Epithelial cell of prostate (primary cell): ENCODE measurements around the gene CEP55.
"Not testable (repeated sequence)": the region's sequence is repeated elsewhere in the genome, so short reads cannot be mapped to it uniquely, and the experiment has no call there.

Experiments used
- DNase-seq: peaks from one replicate; pipeline ENCODE4 v3.0.0-alpha.2; 2011; ENCODE audit warnings: low read depth, low spot score
- H3K27ac ChIP-seq: fragments of 450-650 bp; 2 replicates; pipeline ENCODE4 v1.5.1; 2017; ENCODE audit warnings: mild to moderate bottlenecking

CEP55 gene

DNA sequence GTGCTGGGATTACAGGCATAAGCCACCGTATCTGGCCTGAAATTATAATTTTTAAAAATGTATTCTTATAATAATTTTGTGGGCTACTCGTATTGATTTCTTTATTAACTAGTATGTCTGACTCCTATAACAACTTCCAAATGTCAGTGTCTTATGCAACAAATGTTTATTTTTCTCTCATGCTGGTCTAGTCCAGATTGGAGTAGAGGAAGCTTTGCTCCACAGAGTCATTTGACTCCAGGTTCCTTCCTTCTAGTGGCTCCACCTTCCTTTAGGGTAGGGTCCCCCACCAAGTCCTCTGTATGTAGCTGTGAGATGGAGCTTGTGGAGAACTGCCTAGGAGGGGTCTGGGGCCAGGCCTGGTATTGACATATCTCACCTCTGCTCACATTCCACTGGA is 8.7 kb downstream of the CEP55 start:
- H3K27ac ChIP-seq = no peak overlapping the region
- no peak for DNase-seq

DNA sequence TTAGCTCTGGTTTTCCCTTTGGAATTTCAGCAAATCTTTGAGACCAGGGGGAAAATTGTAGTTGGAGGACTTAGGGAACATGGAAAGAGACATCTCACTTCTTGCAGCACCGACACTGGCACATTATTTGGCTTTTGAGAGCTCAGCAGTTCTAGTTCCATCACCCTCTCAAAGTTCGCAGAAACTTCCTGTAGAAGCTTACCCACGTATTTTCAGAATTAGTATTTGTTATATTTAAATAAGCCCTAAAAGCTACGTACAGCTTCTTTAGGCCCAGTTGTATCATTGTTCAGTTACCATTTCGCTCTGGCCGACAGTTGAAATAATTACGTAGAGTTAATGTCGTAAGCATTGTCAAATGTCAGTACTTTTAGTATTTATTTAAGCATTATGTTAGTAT is 13.4 kb downstream of the CEP55 start:
- no peak overlapping the region for H3K27ac ChIP-seq
- no peak for DNase-seq

DNA sequence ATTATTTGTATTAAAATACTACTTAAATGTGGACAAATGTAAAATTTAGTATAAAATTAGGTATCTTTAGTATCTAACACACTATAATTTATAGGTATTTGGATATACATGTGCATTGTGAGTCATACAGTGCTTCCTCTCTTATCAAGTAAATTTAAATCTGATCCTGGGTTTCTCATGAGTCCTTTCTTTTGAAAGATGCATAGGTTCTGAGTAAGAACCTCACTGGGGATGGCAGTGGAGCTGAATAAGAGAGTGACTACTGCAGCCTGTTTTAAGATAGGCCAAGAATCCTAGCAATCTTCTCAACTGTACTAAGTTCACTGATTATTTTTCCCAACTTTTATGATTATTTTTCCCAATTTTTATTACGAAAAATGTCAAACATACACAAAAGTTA is 16.2 kb downstream of the CEP55 start:
- DNase-seq = no peak
- H3K27ac ChIP-seq = no peak overlapping the region

DNA sequence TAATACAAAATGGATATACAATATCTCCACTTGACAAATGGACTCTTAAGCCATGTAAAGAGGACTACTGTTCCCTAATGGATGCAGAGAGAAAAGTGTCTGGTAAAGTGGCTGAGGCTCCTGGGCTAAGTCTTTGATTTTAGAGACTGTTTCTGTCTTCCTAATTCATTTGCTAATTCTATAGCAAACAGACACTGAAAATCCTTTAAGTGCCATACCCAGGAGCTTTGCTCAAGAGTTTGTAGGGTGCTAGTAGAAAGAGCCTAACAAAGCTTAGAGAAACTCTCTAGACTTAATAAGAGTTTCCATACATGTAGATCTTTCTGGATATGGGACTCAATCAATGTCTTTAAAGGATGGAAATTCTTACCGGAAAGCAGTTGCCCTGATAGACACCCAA is 16.7 kb downstream of the CEP55 start:
- DNase-seq = no peak
- H3K27ac ChIP-seq = no peak overlapping the region

DNA sequence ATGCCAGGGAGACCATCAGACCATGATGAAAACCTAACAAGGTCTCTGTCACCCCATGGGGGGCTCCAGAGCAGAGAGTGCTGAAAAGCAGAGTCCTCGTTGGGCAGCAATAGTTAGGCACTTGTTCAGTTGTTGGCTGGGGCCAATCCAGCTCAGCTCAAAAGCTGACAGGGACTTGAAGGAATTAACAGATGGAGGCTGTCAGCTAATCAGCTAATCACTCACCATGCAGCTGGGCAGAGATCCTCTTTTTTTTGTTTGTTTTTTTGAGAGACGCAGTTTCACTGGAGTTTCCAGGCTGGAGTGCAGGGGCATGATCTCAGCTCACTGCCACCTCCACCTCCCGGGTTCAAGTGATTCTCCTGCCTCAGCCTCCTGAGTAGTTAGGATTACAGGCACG is 18.1 kb downstream of the CEP55 start:
- no peak overlapping the region for H3K27ac ChIP-seq
- no peak for DNase-seq

DNA sequence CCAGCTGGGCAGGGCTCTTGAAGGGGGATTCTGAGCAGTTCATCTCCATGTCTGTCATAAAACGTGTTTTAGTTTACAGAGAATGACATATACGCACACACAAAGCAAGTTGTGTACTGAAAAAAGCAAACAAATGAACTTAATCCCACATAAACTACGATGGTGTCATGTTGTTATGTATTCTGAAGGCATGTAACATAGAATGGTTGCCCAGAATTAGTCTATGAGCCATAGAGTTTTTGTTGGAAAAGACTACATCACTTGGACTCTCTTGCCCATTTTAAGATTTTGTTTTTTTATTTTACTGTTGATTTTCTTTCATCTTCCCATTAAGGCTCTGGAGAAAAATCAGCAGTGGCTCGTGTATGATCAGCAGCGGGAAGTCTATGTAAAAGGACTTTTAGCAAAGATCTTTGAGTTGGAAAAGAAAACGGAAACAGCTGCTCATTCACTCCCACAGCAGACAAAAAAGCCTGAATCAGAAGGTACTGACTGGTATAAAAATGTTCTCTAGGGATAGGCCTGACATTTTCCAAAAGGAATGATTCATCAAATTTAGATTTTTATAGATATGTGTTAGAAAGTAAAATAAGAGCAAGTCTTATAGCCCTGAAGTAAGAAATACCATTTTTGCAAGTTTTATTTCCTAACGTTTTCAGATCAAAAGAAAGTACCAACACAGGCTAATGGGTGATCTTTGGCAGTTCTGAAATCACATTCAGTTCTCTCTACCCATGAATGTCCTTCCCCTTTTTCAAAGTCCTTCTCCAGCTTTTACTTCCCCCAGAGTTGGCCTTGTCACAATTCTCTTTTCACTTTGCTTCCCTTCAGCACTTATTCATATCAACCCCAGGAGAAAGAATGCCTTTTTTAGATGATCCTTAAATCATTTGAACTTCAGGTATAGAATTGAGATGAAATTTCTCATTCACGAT is 18.9 kb downstream of the CEP55 start:
- H3K27ac ChIP-seq = no peak overlapping the region
- no peak for DNase-seq

DNA sequence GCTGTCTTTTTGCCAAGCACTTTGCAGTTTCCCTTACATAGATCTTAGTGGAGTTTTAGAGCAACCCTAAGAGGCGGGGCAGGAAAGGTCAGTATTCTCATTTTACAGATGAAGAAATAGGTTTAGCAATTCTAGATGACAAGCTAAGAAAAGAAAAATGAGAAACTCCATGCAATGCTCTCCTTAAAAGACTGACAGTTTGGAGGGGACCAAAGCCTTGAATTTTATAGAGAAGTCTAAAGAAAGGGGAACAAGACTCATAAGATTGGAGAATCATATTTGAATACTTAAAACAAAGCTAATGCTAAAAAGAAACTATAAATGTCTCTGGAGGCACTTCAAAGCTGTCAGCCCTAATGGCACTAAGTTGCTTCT is 19.6 kb downstream of the CEP55 start:
- DNase-seq = no peak
- H3K27ac ChIP-seq = no peak overlapping the region

DNA sequence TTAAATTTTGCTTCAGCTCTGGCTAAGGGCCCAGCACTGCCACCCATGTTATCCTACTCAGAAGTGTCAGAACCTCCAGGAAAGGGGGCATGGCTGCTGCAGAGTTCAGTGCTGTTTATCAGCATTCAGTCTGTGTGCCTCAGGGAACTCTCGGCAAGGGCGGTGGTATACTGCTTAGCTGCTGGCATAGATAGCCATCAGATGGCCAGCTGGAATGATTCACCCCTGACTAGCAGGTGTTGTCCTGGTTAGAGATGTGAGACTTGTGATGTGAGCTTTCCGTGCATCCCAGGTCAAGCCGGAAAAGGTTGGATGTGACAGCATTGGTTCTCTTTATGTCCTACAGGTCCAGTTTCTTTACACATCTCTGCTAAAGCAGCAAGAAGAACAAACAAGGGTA is 22.1 kb downstream of the CEP55 start:
- no peak overlapping the region for H3K27ac ChIP-seq
- DNase-seq = no peak

DNA sequence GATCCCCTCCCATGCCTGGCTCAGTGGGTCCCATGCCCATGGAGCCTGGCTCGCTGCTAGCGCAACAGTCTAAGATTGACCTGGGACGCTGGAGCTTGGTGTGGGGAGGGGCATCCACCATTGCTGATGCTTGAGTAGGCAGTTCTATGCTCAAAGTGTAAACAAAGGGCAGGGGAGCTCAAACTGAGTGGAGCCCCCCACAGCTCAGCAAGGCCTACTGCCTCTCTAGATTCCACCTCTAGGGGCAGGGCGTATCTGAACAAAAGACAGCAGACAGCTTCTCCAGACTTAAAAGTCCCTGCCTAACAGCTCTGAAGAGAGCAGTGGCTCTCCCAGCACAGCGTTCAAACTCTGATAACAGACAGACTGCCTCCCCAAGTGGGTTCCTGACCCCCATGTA is 38.9 kb downstream of the CEP55 start:
- DNase-seq = no peak
- no peak overlapping the region for H3K27ac ChIP-seq

DNA sequence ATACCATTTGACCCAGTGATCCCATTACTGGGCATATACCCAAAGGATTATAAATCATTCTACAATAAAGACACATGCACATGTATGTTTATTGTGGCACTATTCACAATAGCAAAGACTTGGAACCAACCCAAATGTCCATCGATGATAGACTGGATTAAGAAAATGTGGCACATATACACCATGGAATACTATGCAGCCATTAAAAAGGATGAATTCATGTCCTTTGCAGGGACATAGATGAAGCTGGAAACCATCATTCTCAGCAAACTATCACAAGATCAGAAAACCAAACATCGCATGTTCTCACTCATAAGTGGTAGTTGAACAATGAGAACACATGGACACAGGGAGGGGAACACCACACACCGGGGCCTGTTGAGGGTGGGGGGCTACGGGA is 44.5 kb downstream of the CEP55 start:
- H3K27ac ChIP-seq, DNase-seq: not testable (repeated sequence)

DNA sequence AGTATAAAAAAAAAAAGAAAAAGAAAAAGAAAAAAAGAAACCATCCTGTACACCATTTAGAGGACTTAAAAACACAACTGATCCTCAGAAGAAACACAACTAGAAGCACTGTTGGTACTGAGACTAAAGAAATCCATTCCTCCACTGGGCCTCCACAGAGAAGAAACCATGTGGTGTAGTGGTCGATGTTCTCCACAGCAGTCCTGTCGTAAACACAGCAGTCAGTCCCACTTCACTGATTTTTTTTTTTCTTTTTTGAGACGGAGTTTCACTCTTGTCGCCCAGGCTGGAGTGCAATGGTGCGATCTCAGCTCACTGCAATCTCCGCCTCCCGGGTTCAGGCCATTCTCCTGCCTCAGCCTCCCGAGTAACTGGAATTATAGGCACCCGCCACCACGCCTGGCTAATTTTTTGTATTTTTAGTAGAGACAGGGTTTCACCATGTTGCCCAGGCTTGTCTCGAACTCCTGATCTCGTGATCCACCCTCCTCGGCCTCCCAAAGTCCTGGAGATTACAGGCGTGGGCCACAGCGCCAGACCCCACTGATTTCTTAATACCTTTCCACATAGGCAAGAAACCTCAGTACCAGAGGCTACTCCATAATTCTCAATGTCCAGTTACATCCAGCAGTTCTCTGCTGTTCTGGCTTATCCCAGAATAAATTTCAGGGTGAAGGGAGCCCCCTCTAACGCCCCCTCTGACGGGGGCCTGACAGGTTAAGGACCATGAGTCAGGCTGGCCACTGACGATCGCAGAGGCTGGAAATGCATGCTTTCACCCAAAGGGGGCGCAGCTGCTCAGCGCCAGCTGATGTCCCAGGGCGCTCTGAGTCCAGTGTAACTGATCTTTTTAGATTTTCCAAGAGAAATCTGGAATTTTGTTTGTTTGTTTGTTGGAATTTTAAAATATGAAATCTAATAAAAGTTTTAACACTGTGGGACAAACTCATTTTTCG is 45.3 kb downstream of the CEP55 start:
- H3K27ac ChIP-seq = no peak overlapping the region
- DNase-seq = no peak

DNA sequence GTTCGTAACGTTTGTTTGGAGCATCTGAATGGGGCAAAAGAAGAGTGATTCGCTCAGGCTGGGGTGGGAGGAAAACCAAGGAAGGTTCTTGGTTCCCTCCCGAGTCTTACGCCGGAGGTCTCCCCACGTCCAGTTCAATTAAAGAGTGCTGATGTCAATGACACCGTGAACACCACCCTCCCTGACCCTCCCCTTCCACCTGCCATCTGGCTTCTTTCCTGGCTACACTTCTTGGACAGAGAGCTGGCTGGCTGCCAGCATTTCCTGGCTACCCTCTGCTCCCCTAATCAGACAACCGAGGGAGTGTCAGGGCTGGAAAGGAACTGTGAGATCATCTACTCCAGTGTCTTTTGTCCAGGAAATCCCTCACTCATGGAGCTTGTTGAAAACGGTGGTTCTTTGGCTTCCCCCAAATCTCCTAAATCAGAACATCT is 46.0 kb downstream of the CEP55 start:
- no peak for DNase-seq
- no peak overlapping the region for H3K27ac ChIP-seq

DNA sequence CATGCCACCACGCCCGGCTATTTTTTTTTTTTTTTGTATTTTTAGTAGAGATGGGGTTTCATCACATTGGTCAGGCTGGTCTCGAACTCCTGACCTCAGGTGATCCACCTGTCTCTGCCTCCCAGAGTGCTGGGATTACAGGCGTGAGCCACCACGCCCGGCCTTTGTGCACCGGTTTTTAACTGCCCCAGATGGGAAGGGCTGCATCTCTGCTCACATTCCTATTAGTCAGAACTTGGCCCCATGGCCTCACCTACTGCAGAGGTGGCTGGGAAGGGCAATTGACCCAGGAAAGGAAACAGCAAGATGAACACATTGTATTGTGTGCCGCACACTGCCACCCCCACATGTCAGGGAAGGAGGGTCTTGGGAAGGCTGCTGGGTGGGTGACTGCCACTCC is 50.6 kb downstream of the CEP55 start:
- not testable (repeated sequence) for H3K27ac ChIP-seq, DNase-seq

DNA sequence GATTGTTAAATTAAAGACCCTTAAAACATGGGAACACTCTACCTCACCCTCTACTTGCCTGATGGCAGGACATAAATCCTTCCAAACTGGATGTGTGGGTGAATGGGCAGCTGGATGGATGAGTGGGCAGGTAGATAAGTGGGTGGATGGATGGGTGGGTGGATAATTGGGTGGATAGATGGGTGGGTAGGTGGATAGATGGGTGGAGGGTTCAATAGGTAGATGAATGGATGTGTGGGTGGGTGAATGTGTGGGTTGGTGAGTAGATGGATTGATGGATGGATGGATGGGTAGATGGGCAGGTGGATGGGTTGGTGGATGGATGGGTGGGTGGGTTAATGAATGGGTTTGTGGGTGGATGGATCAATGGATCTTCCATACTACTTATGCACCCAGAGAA is 51.1 kb downstream of the CEP55 start:
- no peak for DNase-seq
- no peak overlapping the region for H3K27ac ChIP-seq

DNA sequence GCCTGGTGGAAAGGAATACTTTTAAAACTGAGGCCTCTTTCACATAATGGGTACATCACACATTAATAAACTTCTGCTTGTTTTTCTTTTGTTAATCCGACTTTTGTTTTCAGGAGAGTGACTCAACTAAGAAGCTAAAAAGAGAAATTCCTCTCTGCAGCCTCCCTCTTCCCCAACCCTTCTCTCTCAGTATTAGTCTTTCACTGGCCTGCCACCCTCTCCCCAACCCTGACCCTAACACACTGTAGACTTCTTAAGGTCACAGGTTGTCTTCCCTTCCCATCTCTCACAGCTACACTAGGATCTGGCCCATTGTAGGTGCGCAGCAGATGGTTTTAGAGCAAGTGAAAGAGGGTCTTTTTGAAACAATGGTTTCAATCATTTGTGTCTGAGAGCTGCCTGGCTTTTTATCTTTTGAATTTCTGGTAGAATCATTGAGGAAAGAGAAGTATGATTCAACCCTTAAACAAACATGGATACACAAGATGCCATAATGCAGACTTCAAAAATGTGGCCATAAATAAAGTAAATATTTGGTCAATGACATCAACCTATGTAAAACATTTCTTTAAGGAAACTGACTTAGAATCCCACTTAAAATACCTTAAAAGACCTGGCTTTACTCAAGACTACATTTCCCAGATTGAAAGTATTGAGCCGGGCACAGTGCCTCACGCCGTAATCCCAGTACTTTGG is 52.1 kb downstream of the CEP55 start:
- H3K27ac ChIP-seq = peak overlapping the region; percentile 47
- peak; percentile 27 for DNase-seq

DNA sequence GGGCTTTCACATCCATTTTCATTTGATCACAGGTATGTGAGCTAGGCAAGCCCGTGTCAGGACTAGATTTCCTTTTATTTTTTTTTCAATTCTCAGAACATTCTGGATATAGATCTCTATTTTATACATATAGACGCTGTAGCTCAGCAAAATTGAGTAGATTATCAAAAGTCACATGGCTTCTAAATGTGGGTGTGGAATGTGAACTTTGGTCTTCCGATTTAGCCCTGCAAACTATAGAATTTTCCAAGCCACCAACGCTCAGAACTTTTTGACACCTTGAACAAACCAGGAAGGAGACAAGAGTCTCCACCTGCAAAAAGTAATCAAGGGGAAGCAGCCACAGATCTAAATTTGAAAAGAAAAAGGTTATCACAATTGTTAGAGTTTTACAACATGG is 54.2 kb downstream of the CEP55 start:
- DNase-seq = no peak
- no peak overlapping the region for H3K27ac ChIP-seq

DNA sequence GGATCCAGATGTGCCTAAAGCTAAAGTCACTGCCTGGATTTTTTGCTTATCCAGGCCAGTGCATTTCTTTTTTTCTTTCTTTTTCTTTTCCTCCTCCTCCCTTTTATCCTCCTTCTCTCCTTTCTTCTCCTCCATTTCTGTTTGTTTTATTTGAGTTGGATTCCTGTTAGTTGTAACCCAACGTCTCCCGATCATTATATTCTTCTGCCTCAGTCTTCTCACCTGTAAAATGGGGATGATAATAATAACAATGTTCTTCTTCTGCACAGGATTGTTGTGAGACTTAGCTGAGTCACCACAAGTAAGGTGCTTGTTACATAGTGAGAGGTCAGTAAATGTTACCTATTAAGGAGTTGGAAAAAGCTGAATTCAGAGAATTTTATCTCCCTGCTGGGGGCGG is 56.4 kb downstream of the CEP55 start:
- no peak for DNase-seq
- H3K27ac ChIP-seq = no peak overlapping the region

DNA sequence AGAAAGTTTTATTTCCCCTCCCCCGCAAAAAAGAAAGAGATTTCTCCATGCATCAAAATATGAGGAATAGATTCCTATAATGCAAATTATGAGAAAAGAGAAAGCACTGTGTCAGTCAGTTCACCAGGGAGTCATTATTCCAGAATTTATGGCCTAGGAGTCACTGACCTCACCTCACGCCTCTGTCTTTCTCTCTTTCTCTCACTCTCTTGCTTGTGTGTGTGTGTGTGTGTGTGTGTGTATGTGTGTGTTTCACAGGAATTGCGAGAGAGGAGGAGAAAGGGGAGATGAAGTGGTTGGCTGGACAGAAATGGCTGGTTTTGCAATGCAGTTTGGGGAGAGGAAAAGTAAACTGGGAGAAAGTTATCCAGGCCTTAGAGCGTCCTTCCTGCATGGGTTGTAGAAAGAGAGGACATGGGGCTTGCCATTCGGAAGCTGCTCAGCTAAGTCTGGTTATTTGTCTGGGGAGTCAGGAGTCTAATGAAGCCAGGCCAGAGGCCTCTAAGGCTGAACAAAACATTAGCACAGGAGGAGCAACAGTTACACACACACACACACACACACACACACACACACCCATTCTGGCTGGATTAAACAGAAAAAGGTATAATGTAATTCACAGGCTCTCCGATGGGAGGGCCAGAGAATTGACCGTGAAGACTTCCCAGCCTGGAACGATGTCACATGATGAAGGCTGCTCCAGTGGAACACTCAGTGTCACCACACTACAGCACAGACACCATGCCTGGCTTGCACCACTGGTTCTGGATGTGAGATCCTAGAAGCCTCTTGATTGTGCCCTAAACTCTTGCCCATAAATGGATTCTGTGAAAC is 57.3 kb downstream of the CEP55 start:
- DNase-seq = no peak
- no peak overlapping the region for H3K27ac ChIP-seq

DNA sequence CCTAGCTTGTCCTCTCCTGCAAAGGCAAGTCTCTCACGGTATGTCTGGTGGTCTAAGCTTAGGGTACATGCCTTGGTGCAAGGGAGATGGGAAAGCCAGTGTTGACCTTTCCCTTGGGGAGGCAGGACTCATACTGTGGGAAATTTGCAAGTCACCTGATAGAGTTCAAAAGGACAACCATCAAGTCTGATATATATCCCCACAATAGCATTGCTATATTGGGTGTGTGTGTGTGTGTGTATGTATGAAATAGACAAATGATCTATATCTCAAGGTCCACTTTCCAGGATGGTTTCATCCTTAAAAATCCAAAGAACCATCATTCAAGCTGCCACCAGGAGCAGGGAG is 57.9 kb downstream of the CEP55 start:
- DNase-seq = no peak
- no peak overlapping the region for H3K27ac ChIP-seq
